Thyroid gland (tissue), 4 donors: ENCODE data around the gene SERPINA4. TPM values are rescaled to one million over a fixed set of nuclear protein-coding genes. Genes with fewer than 3 reads are reported as not detected.

ENCODE experiments used
- DNase-seq, 2 donors: peaks; one replicate each; pipeline ENCODE4 v3.0.0-alpha.2; 2019
- H3K27ac ChIP-seq, 3 donors: fragments of 200-600 bp; sonication (generic); 1 replicate in 2 of 3; 2 replicates in 1 of 3; pipeline ENCODE4 v1.5.1; 2016 to 2019; ENCODE audit warnings: mild to moderate bottlenecking in 1 of 3, moderate library complexity in 1 of 3
- H3K27me3 ChIP-seq: fragments of 200-600 bp; sonication (generic); one replicate; pipeline ENCODE4 v1.5.1; 2019
- H3K36me3 ChIP-seq, 2 donors: fragments of 200-600 bp; sonication (generic); one replicate each; pipeline ENCODE4 v1.5.1; 2016 to 2019
- H3K4me1 ChIP-seq, 2 donors: fragments of 200-600 bp; sonication (generic); one replicate each; pipeline ENCODE4 v1.5.1; 2017 to 2019
- H3K4me3 ChIP-seq, 3 donors: fragments of 200-600 bp; sonication (generic); replicated peaks in 1 of 3; 1 replicate in 2 of 3; 2 replicates in 1 of 3; pipeline ENCODE4 v1.5.1; 2016; ENCODE audit warnings: mild to moderate bottlenecking in 1 of 3
- H3K9me3 ChIP-seq: fragments of 200-600 bp; sonication (generic); one replicate; pipeline ENCODE4 v1.5.1; 2017
- CTCF ChIP-seq, 6 experiments: fragments of 200-600 bp in 3 of 6; fragments of 450-650 bp in 3 of 6; sonication (generic) in 3 of 6; IDR thresholded peaks; one replicate each; pipeline ENCODE4 v1.5.1; 2016 to 2019; ENCODE audit warnings: antibody characterized with exemption in 6 of 6, mild to moderate bottlenecking in 2 of 6, inconsistent platforms in 1 of 6, moderate library complexity in 1 of 6
- POLR2A ChIP-seq, 2 donors: fragments of 450-650 bp; IDR thresholded peaks; one replicate each; pipeline ENCODE4 v1.6.1; 2017; ENCODE audit warnings: antibody characterized with exemption in 2 of 2, mild to moderate bottlenecking in 2 of 2, moderate library complexity in 1 of 2
- WGBS, 2 donors: methylation state at CpG; one replicate each; pipeline ENCODE4 v1.1.5; 2017; 5-methylcytosine and 5-hydroxymethylcytosine counted together
- intact Hi-C: fragments of 100-400 bp; cut with DNase I; formaldehyde crosslinking; loops from one replicate; pipeline ENCODE4 v1.15.1; 2023
- total RNA-seq, 4 donors: library from RNA; depleted of rRNA; stranded (reverse); fragments of >200 nt; gene quantifications; one replicate each; pipeline ENCODE4 v1.2.3, GENCODE V29; 2016

Gene SERPINA4
- total RNA-seq, 4 donors from 2014 or later, result not detected

GRCh38 chr14:94524093-94524492 is 37.1 kb upstream of the SERPINA4 start:
- intact Hi-C loops, result no loop called here
- DNase-seq, result no peak
- no peaks in the 10 kb centered on the region for H3K36me3 ChIP-seq
- H3K4me3 ChIP-seq, result no peak overlapping the region
- H3K27ac ChIP-seq, result no peak overlapping the region
- H3K4me1 ChIP-seq, result no peaks in the 10 kb centered on the region
- 59 to 63% methylated on average over 3 of the region's 3 CpGs for WGBS, 2 donors
- no peak for TF ChIP-seq CTCF (IDR thresholded peaks at IDR 0.05)
- TF ChIP-seq POLR2A (IDR thresholded peaks at IDR 0.05), result no peak
- H3K27me3 ChIP-seq, result no peaks in the 10 kb centered on the region
- H3K9me3 ChIP-seq, result no peaks in the 10 kb centered on the region

GRCh38 chr14:94531187-94531586 is 30.1 kb upstream of the SERPINA4 start:
- H3K27ac ChIP-seq, result no peak overlapping the region
- no peaks in the 10 kb centered on the region for H3K4me1 ChIP-seq
- intact Hi-C loops, result no loop called here
- H3K9me3 ChIP-seq, result no peaks in the 10 kb centered on the region
- TF ChIP-seq CTCF (IDR thresholded peaks at IDR 0.05) (no peak), POLR2A (IDR thresholded peaks at IDR 0.05) (no peak)
- no peak for DNase-seq
- H3K27me3 ChIP-seq, result no peaks in the 10 kb centered on the region
- no peak overlapping the region for H3K4me3 ChIP-seq
- no peaks in the 10 kb centered on the region for H3K36me3 ChIP-seq

GRCh38 chr14:94532447-94532846 is 28.8 kb upstream of the SERPINA4 start:
- H3K4me1 ChIP-seq, result no peaks in the 10 kb centered on the region
- no peaks in the 10 kb centered on the region for H3K36me3 ChIP-seq
- no peak for DNase-seq
- H3K9me3 ChIP-seq, result no peaks in the 10 kb centered on the region
- 57 to 61% methylated on average over 2 of the region's 2 CpGs for WGBS, 2 donors
- H3K4me3 ChIP-seq, result no peak overlapping the region
- intact Hi-C loops, result no loop called here
- H3K27ac ChIP-seq, result no peak overlapping the region
- no peaks in the 10 kb centered on the region for H3K27me3 ChIP-seq
- TF ChIP-seq POLR2A (IDR thresholded peaks at IDR 0.05) (no peak), CTCF (IDR thresholded peaks at IDR 0.05) (no peak)

- DNase-seq, result no peak
- Histone ChIP-seq H3K27ac (no peak overlapping the region), H3K4me3 (no peak overlapping the region), H3K27me3 (no peaks in the 10 kb centered on the region), H3K36me3 (no peaks in the 10 kb centered on the region), H3K9me3 (no peaks in the 10 kb centered on the region), H3K4me1 (no peaks in the 10 kb centered on the region)
- WGBS, 2 donors, result 82 to 85% methylated on average over 2 to 3 of the region's 3 CpGs
- intact Hi-C loops, result no loop called here
- no peak for TF ChIP-seq CTCF (IDR thresholded peaks at IDR 0.05)
These were observed 25.7 kb upstream of the SERPINA4 start for GRCh38 chr14:94535506-94535905.

- TF ChIP-seq CTCF (IDR thresholded peaks at IDR 0.05) (no peak), POLR2A (IDR thresholded peaks at IDR 0.05) (no peak)
- 56 to 74% methylated on average over 2 of the region's 2 CpGs for WGBS, 2 donors
- Histone ChIP-seq H3K36me3 (no peaks in the 10 kb centered on the region), H3K27me3 (no peaks in the 10 kb centered on the region), H3K4me1 (no peaks in the 10 kb centered on the region), H3K27ac (no peak overlapping the region), H3K9me3 (no peaks in the 10 kb centered on the region), H3K4me3 (no peak overlapping the region)
- intact Hi-C loops, result no loop called here
- DNase-seq, result no peak
These were observed 24.4 kb upstream of the SERPINA4 start for GRCh38 chr14:94536836-94537235.
